DOHH2 (cell line): Measurements from ENCODE around the gene ABCC6.
"Not testable (repeated sequence)": the region's sequence is repeated elsewhere in the genome, so short reads cannot be mapped to it uniquely, and the experiment has no call there.

ENCODE experiments used
- H3F3A ChIP-seq: fragments of 200-600 bp; sonication (generic), shearing (Covaris generic); 2 replicates; pipeline ENCODE4 v1.6.0; 2016; ENCODE audit warnings: antibody characterized with exemption, mild to moderate bottlenecking; ENCODE audit not compliant: control insufficient read depth, insufficient read depth
- H3K27ac ChIP-seq: fragments of 200-600 bp; sonication (generic); 2 replicates; pipeline ENCODE4 v1.5.1; 2014; ENCODE audit warnings: low read depth, mild to moderate bottlenecking, low read length, moderate library complexity
- H3K27me3 ChIP-seq: fragments of 200-600 bp; sonication (generic); 2 replicates; pipeline ENCODE4 v1.6.1; 2014; ENCODE audit warnings: mild to moderate bottlenecking, low read length, mixed read lengths; ENCODE audit not compliant: control insufficient read depth
- H3K36me3 ChIP-seq: fragments of 200-600 bp; sonication (generic); 2 replicates; pipeline ENCODE4 v1.6.1; 2014; ENCODE audit warnings: mild to moderate bottlenecking, low read length, moderate library complexity, mixed read lengths; ENCODE audit not compliant: control insufficient read depth
- H3K4me1 ChIP-seq: fragments of 200-600 bp; sonication (generic); 2 replicates; pipeline ENCODE4 v1.6.1; 2014; ENCODE audit warnings: mild to moderate bottlenecking, low read length, mixed read lengths; ENCODE audit not compliant: control insufficient read depth
- H3K4me2 ChIP-seq: fragments of 200-600 bp; sonication (generic); 2 replicates; pipeline ENCODE4 v1.6.0; 2014; ENCODE audit warnings: mild to moderate bottlenecking, low read length, moderate library complexity
- H3K4me3 ChIP-seq: fragments of 200-600 bp; sonication (generic); 2 replicates; pipeline ENCODE4 v1.5.1; 2014; ENCODE audit warnings: mild to moderate bottlenecking, low read length, mixed read lengths
- H3K79me2 ChIP-seq: fragments of 200-600 bp; sonication (generic); 2 replicates; pipeline ENCODE4 v1.6.1; 2014; ENCODE audit warnings: mild to moderate bottlenecking, low read length, mixed read lengths; ENCODE audit not compliant: control insufficient read depth
- H3K9me2 ChIP-seq: fragments of 200-600 bp; sonication (generic); replicated peaks from 2 replicates; pipeline ENCODE4 v1.6.1; 2014; ENCODE audit warnings: mild to moderate bottlenecking, low read length, mixed read lengths; ENCODE audit not compliant: control insufficient read depth
- H3K9me3 ChIP-seq: fragments of 200-600 bp; sonication (generic); 2 replicates; pipeline ENCODE4 v1.6.1; 2014; ENCODE audit warnings: antibody characterized with exemption, low read length, mixed read lengths; ENCODE audit not compliant: control insufficient read depth, insufficient read depth
- H4K20me1 ChIP-seq: fragments of 200-600 bp; sonication (generic); 2 replicates; pipeline ENCODE4 v1.6.0; 2014; ENCODE audit warnings: low read depth, mild to moderate bottlenecking, antibody characterized with exemption, low read length, moderate library complexity; ENCODE audit not compliant: control insufficient read depth, insufficient read depth
- EZH2phosphoT487 ChIP-seq: fragments of 200-600 bp; sonication (generic); IDR thresholded peaks from 2 replicates; pipeline ENCODE4 v1.6.1; 2017; ENCODE audit warnings: borderline replicate concordance, mild to moderate bottlenecking, antibody characterized with exemption, low read length, moderate library complexity, mixed read lengths
- TF ChIP-seq, protein P1 (sequence below): fragments of 200-600 bp; sonication (generic); IDR thresholded peaks from one replicate; pipeline ENCODE4 v1.5.1; 2014; ENCODE audit warnings: antibody characterized with exemption, mild to moderate bottlenecking, low read depth, low read length; ENCODE audit not compliant: poor library complexity, severe bottlenecking

Gene ABCC6

GRCh38 chr16:16162591-16162990 is 60.7 kb downstream of the ABCC6 start:
- H3K9me3 ChIP-seq: no peaks in the 10 kb centered on the region
- no peak overlapping the region for H3K27ac ChIP-seq

DNA sequence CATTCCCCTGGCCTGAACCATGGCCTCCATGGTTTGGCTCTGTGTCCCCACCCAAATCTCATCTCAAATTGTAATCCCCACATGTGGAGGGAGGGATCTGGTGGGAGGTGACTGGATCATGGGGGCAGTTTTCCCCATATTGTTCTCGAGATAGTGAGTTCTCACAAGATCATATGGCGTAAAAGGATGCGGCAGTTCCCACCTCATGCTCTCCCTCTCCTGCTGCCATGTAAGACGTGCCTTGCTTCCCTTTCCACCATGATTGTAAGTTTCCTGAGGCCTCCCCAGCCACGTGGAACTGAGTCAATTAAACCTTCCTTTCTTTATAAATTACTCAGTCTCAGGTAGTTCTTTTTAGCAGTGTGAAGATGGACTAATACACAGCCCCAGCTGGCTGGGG is 61.5 kb downstream of the ABCC6 start:
- H3K9me3 ChIP-seq: not testable (repeated sequence)

More at GRCh38 chr16:16162591-16162990, 60.7 kb downstream of the ABCC6 start:
- TF ChIP-seq EZH2phosphoT487: no peak
- TF ChIP-seq, protein P1, sequence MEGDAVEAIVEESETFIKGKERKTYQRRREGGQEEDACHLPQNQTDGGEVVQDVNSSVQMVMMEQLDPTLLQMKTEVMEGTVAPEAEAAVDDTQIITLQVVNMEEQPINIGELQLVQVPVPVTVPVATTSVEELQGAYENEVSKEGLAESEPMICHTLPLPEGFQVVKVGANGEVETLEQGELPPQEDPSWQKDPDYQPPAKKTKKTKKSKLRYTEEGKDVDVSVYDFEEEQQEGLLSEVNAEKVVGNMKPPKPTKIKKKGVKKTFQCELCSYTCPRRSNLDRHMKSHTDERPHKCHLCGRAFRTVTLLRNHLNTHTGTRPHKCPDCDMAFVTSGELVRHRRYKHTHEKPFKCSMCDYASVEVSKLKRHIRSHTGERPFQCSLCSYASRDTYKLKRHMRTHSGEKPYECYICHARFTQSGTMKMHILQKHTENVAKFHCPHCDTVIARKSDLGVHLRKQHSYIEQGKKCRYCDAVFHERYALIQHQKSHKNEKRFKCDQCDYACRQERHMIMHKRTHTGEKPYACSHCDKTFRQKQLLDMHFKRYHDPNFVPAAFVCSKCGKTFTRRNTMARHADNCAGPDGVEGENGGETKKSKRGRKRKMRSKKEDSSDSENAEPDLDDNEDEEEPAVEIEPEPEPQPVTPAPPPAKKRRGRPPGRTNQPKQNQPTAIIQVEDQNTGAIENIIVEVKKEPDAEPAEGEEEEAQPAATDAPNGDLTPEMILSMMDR: no peak
- Histone ChIP-seq H3F3A (no peaks in the 10 kb centered on the region), H3K27me3 (0 out of 2 replicates have a peak, but pooled peaks cover 3% of the 10 kb centered on the region), H3K4me3 (no peak overlapping the region), H3K4me1 (no peaks in the 10 kb centered on the region), H3K36me3 (no peaks in the 10 kb centered on the region), H3K4me2 (no peak overlapping the region), H3K9me2 (no peaks in the 10 kb centered on the region), H4K20me1 (no peaks in the 10 kb centered on the region), H3K79me2 (no peaks in the 10 kb centered on the region)

DNA sequence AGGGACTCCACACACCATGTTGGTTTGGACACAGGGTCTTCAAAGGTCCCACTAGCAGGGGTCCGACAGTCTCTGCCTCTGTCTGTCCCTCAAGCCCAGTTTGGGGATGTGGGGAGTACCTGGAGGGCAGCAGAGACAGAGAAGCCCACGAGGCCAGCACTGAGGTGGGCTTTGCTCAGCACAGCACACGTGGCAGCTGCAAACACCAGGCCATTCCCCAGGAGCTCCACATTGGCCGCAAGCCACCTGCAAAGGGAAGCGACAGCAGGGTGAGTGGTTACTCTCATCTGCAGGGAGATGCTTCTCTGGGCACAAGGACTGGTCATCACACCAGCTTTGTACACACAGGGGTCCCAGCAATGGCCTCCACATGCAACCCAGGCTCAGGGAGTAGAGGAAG is 62.0 kb downstream of the ABCC6 start:
- no peaks in the 10 kb centered on the region for H3K79me2 ChIP-seq
- no peaks in the 10 kb centered on the region for H3K9me2 ChIP-seq
- H3K4me3 ChIP-seq: no peak overlapping the region
- H3K27me3 ChIP-seq: 0 out of 2 replicates have a peak, but pooled peaks cover 3% of the 10 kb centered on the region
- H3K4me1 ChIP-seq: no peaks in the 10 kb centered on the region
- no peaks in the 10 kb centered on the region for H3K36me3 ChIP-seq
- H4K20me1 ChIP-seq: no peaks in the 10 kb centered on the region
- no peaks in the 10 kb centered on the region for H3F3A ChIP-seq
- H3K4me2 ChIP-seq: no peak overlapping the region
- no peak overlapping the region for H3K27ac ChIP-seq
- H3K9me3 ChIP-seq: no peaks in the 10 kb centered on the region
- TF ChIP-seq EZH2phosphoT487: no peak
- TF ChIP-seq, protein P1: no peak

More for the DNA sequence above, 61.5 kb downstream of the ABCC6 start:
- H3K79me2 ChIP-seq, H3K36me3 ChIP-seq, H3F3A ChIP-seq, H3K4me1 ChIP-seq, H4K20me1 ChIP-seq, H3K27ac ChIP-seq, H3K4me2 ChIP-seq, H3K4me3 ChIP-seq, H3K27me3 ChIP-seq, H3K9me2 ChIP-seq: not testable (repeated sequence)

DNA sequence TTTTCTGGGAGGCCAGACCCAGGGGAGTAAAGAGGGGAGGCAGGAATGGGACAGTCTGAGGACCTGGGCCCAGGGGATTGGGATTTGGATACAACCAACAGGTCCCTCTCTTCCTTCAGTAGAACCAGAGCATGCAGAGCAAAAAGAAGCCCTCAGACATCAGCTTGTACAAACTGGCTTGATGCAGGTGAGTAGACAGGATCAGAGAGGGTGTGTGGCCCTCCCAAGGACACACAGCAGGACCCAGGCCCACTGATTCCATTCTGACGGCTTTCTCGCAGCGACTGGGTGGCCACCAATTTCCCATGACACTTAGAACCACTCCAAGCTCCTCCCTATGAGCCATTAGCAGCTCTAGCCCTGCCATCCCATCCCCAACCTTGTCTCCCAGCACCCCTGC is 63.6 kb downstream of the ABCC6 start:
- Histone ChIP-seq H3F3A (no peaks in the 10 kb centered on the region), H3K79me2 (no peaks in the 10 kb centered on the region), H3K4me1 (no peaks in the 10 kb centered on the region), H3K9me2 (no peaks in the 10 kb centered on the region), H3K36me3 (no peaks in the 10 kb centered on the region), H3K27ac (no peak overlapping the region), H3K4me3 (no peak overlapping the region), H3K9me3 (no peaks in the 10 kb centered on the region), H3K4me2 (no peak overlapping the region), H3K27me3 (0 out of 2 replicates have a peak, but pooled peaks cover 3% of the 10 kb centered on the region), H4K20me1 (no peaks in the 10 kb centered on the region)
- TF ChIP-seq EZH2phosphoT487: no peak
- TF ChIP-seq, protein P1: no peak
